ENCODE results near the gene ZNF839.

ZNF839 gene

GRCh38 chr14:102323102-102323501, 3.6 kb downstream of the ZNF839 start:
- peak; percentile 52; the same call in 2 of the 3 replicates for ATAC-seq
- TF ChIP-seq ZFP30 (CRISPR knock-in tag; IDR thresholded peaks at IDR 0.05) (no peak), SNAI2 (CRISPR knock-in tag; IDR thresholded peaks at IDR 0.05) (no peak), ZNF8 (CRISPR knock-in tag; IDR thresholded peaks at IDR 0.05) (no peak), TSHZ2 (CRISPR knock-in tag; IDR thresholded peaks at IDR 0.05) (no peak), PPARA (CRISPR knock-in tag; IDR thresholded peaks at IDR 0.05; ENCODE audit: borderline replicate concordance) (no peak), CSDC2 (CRISPR knock-in tag; IDR thresholded peaks at IDR 0.05) (no peak), ZC3H10 (CRISPR knock-in tag; IDR thresholded peaks at IDR 0.05) (no peak), CSRNP3 (CRISPR knock-in tag; IDR thresholded peaks at IDR 0.05) (no peak), PATZ1 (CRISPR knock-in tag; IDR thresholded peaks at IDR 0.05; ENCODE audit: borderline replicate concordance) (no peak), TOX (CRISPR knock-in tag; IDR thresholded peaks at IDR 0.05; ENCODE audit: borderline replicate concordance) (no peak), ARNTL (CRISPR knock-in tag; IDR thresholded peaks at IDR 0.05; ENCODE audit: borderline replicate concordance, low read depth) (no peak), POU6F1 (CRISPR knock-in tag; IDR thresholded peaks at IDR 0.05; ENCODE audit: borderline replicate concordance, low read depth) (no peak), GLIS3 (CRISPR knock-in tag; IDR thresholded peaks at IDR 0.05) (no peak), CREB5 (CRISPR knock-in tag; IDR thresholded peaks at IDR 0.05; ENCODE audit: low read depth) (no peak), ISL1 (CRISPR knock-in tag; IDR thresholded peaks at IDR 0.05) (no peak), ZNF70 (CRISPR knock-in tag; IDR thresholded peaks at IDR 0.05) (no peak)

- no peak for TF ChIP-seq ZC3H10 (CRISPR knock-in tag; IDR thresholded peaks at IDR 0.05)
- TF ChIP-seq ZFP30 (CRISPR knock-in tag; IDR thresholded peaks at IDR 0.05), result no peak
- TF ChIP-seq ZNF565 (CRISPR knock-in tag; conservative IDR thresholded peaks at IDR 0.05; ENCODE audit: low read depth), result no peak
- TF ChIP-seq CSRNP3 (CRISPR knock-in tag; IDR thresholded peaks at IDR 0.05), result no peak
- TF ChIP-seq TSHZ2 (CRISPR knock-in tag; IDR thresholded peaks at IDR 0.05), result no peak
- no peak for TF ChIP-seq OSR1 (CRISPR knock-in tag; IDR thresholded peaks at IDR 0.05)
- ATAC-seq, result no peak
Observed at GRCh38 chr14:102325791-102326345, 6.3 kb downstream of the ZNF839 start.
